RWPE1 (cell line): ENCODE results near the gene PLA2G4B.
A peak's percentile ranks its signal among the peaks of the same experiment; 100 is the strongest.

Source experiments
- CTCF ChIA-PET: fragments of 350-600 bp; sonication (Branson Sonifier 250); formaldehyde crosslinking; extraction: SDS; loops from one replicate; lab custom pipeline; 2021; lab: Yijun Ruan, JAX
- POLR2A ChIA-PET: fragments of 400-600 bp; formaldehyde crosslinking; extraction: SDS; loops from one replicate; lab custom pipeline; 2020; ENCODE audit warnings: antibody characterized with exemption; ENCODE audit not compliant: low non-redundant PET; lab: Yijun Ruan, JAX
- DNase-seq: peaks from one replicate; pipeline ENCODE4 v3.0.0; 2012; ENCODE audit warnings: low spot score
- H3K27ac ChIP-seq: fragments of 450-650 bp; 2 replicates; pipeline ENCODE4 v1.5.1; 2017
- CTCF ChIP-seq: fragments of 450-650 bp; conservative IDR thresholded peaks from 2 replicates; pipeline ENCODE4 v1.5.1; 2017; ENCODE audit warnings: low read depth, mild to moderate bottlenecking

Gene PLA2G4B

DNA sequence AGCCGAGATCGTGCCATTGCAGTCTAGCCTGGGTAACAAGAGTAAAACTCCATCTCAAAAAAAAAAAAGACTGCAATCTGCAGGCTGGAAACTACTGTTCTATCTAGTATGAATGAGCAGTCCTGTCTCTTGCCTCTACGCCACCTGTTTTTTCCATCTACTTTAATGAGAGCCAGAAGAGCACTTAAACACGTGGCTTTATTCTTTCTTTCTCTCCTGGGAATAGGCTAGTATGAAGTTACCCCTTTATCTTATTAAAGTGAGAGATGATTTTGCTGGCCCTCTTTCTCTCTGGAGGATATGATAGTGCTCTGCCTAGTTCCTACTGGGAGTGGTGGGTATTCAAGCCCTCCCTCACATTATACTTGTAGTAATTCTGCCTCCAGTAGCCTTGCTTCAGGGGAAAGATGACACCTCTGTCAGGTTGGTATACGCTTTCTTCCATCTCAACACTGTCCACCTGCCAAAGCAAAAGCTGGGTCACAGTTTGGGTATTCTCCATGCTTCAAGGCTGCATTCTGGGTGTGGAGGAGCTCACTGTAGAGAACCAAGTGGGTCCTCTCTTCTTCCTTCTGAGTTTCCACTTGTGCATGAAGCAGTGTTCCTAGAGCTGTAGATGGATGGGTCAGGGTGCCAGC lies 46.5 kb upstream of the PLA2G4B start:
- TF ChIP-seq CTCF, result no peak

GRCh38 chr15:41794081-41794480 lies 44.6 kb upstream of the PLA2G4B start:
- no peak for TF ChIP-seq CTCF
- ChIA-PET CTCF (no interaction called here), POLR2A (no interaction called here)
- no peak for DNase-seq
- H3K27ac ChIP-seq, result peak overlapping the region; percentile 64

More for the DNA sequence above, 46.5 kb upstream of the PLA2G4B start:
- POLR2A ChIA-PET, result no interaction called here
- H3K27ac ChIP-seq, result peak overlapping the region; percentile 86
- CTCF ChIA-PET, result interaction anchor here (0.7 kb wide), 1 partner anchor 363 kb away, joined by 3 read pairs; no protein-coding TSS in a partner anchor
- DNase-seq, result no peak

GRCh38 chr15:41795996-41796856 lies 42.4 kb upstream of the PLA2G4B start:
- DNase-seq, result no peak
- ChIA-PET CTCF (interaction anchor here (0.9 kb wide), 1 partner anchor 11 kb away, joined by 3 read pairs; no protein-coding TSS in a partner anchor), POLR2A (no interaction called here)
- H3K27ac ChIP-seq, result peak overlapping the region; percentile 78
- no peak for TF ChIP-seq CTCF

- ChIA-PET CTCF (interaction anchor here (0.8 kb wide), 2 partner anchors 9 to 66 kb away, joined by 3 to 5 read pairs; no protein-coding TSS in a partner anchor), POLR2A (interaction anchor here (0.6 kb wide), 1 partner anchor 35 kb away, joined by 3 read pairs; no protein-coding TSS in a partner anchor)
- no peak for TF ChIP-seq CTCF
- peak overlapping the region; percentile 60 for H3K27ac ChIP-seq
- no peak for DNase-seq
Observed at GRCh38 chr15:41797201-41797944, 41.3 kb upstream of the PLA2G4B start.

DNA sequence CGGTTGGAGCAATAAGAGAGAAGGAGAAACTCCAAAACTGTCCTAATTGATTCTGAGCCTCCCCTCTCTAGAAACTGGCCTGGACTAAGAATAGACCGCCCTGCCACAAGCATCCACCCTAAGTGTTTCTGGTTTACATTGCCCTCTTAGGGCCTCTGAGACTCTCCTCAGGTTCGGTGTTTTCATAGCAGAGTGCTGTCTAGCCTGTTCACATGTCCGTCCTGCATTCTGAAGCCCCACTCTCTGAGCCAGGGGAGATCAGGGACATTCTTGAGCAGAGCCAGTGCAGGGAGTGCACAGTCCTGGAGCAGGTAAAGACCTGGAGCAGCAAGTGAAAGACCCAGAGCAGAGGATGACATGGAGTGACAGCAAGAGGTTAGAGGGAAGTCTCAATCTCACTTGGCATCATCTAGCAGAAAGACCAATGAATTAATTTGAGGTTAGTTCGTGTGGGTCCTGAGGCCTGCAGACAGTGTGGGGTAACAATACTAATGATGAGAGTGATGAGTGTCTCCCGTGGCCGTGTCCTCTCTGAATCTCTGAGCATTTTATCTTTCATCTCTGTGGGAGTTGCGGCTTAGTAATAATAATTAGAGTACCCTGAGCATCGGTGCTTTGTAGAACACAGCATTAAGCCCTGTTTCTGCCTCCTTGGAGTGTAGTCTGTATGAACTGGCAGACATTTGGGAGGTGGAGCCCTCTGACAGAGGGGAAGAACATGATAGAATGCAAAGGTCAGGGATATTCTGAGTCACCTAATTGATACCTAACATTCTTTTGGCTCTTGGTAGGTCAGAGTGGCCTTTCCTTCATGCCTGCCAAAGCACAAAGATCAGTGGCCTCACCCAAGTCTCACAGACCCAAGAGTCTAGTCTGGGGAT lies 39.8 kb upstream of the PLA2G4B start:
- DNase-seq, result peak; percentile 39
- ChIA-PET POLR2A (no interaction called here), CTCF (no interaction called here)
- no peak for TF ChIP-seq CTCF
- H3K27ac ChIP-seq, result peak overlapping the region; percentile 60
